ENCODE data around the gene MYRFL. TPM values are rescaled to one million over a fixed set of nuclear protein-coding genes. Genes with fewer than 3 reads are reported as not detected.

The MYRFL gene
- total and polyA plus RNA-seq, 11 donors = 0.13 to 0.96 (median 0.44) TPM; not detected in 2

DNA sequence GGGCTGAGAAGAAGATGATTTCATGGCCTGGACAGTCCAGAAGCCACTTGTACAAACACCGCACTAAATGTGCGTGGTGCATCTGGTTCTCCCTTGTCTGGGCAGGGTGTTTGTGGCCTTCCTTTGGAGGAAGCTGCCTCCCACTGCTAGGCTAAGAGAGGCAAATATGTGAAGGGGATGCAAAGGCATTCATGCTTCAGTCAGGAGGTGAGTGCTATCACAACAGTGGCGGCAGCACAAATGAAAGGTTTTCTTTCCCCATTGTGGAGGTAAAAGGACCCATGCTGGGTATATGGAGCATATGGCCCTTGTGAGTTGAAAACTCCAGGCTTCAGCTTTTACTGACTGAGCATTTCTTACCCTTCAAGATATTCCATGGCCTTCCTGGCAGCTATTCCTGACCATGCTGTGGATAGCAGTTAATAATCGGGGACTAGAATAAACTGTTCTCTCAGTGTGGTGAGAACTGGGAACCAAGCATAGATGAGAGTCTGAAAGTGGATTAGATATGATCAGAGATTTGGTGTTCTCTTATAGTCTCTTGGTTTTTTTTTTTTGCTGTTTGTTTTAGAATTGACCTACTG is 69.9 kb downstream of the MYRFL start:
- Histone ChIP-seq H3K9me3 (no peaks in the 10 kb centered on the region), H3K27ac (no peak overlapping the region), H3K36me3 (no peaks in the 10 kb centered on the region), H3K4me3 (no peak overlapping the region), H3K27me3 (no peaks in the 10 kb centered on the region), H3K4me1 (peaks cover 0 to 8% (median 0%) of the 10 kb centered on the region in 12 donors)
- WGBS, 4 donors = 84 to 95% (median 94%) methylated on average over 4 of the region's 4 CpGs
- intact Hi-C loops (cut with DNase I) = loop anchor here in 4 of 10 donors (5.0 to 10.0 kb wide), 5 partner anchors 350 to 837 kb away; partner anchors contain the start of genes CNOT2 (in 1 of the 4) and KCNMB4 (in 1 of the 4)
- DNase-seq (no peak), ATAC-seq (no peak)
- no peak for TF ChIP-seq POLR2A (IDR thresholded peaks at IDR 0.05)
- TF ChIP-seq, protein P1, sequence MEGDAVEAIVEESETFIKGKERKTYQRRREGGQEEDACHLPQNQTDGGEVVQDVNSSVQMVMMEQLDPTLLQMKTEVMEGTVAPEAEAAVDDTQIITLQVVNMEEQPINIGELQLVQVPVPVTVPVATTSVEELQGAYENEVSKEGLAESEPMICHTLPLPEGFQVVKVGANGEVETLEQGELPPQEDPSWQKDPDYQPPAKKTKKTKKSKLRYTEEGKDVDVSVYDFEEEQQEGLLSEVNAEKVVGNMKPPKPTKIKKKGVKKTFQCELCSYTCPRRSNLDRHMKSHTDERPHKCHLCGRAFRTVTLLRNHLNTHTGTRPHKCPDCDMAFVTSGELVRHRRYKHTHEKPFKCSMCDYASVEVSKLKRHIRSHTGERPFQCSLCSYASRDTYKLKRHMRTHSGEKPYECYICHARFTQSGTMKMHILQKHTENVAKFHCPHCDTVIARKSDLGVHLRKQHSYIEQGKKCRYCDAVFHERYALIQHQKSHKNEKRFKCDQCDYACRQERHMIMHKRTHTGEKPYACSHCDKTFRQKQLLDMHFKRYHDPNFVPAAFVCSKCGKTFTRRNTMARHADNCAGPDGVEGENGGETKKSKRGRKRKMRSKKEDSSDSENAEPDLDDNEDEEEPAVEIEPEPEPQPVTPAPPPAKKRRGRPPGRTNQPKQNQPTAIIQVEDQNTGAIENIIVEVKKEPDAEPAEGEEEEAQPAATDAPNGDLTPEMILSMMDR (IDR thresholded peaks at IDR 0.05) = no peak

DNA sequence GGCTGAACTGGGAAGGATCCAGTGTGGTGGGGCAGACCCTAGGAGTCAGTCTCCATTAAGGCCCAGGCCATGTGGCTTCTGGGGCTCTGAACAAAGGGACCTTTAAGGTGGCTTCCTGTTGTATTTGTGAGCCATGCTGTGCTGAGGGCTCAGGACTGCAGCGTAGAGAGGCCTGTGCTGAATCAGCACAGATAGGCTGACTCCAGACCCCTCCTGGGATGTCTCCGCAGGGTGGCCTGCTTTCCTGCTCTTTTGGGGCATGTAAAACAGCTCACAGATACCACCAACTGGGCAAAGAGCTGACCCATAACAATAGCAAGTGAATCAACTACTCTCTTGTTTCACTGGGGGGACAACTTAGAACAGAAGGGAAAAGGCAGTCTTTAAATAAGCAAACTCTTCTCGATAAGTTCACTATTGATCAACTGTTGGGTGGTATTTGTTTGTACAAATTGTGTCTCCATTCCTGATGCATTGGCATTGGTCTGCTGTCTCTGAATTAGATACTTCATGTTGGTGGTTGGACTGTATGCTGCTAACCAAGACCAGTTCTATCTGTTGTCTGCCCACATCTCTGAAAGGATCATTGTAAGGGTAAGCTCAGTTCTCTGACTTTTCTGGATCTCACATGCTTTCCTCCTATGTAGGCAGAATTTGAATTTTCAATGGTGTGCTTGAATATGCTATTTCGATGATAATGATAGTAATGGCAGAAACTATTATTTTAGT is 71.8 kb downstream of the MYRFL start:
- ATAC-seq = no peak
- Histone ChIP-seq H3K4me3 (no peak overlapping the region), H3K27me3 (no peaks in the 10 kb centered on the region), H3K9me3 (no peaks in the 10 kb centered on the region), H3K4me1 (peaks cover 0 to 16% (median 8%) of the 10 kb centered on the region in 12 donors), H3K36me3 (no peaks in the 10 kb centered on the region), H3K27ac (no peak overlapping the region)
- DNase-seq = no peak
- TF ChIP-seq, protein P1 (IDR thresholded peaks at IDR 0.05) = no peak
- TF ChIP-seq POLR2A (IDR thresholded peaks at IDR 0.05) = no peak
- WGBS, 4 donors = 87 to 95% (median 93%) methylated on average over 4 of the region's 4 CpGs
- intact Hi-C loops (cut with DNase I) = loop anchor here in 4 of 10 donors (5.0 to 10.0 kb wide), 5 partner anchors 348 to 835 kb away; partner anchors contain the start of genes CNOT2 (in 1 of the 4) and KCNMB4 (in 1 of the 4)

DNA sequence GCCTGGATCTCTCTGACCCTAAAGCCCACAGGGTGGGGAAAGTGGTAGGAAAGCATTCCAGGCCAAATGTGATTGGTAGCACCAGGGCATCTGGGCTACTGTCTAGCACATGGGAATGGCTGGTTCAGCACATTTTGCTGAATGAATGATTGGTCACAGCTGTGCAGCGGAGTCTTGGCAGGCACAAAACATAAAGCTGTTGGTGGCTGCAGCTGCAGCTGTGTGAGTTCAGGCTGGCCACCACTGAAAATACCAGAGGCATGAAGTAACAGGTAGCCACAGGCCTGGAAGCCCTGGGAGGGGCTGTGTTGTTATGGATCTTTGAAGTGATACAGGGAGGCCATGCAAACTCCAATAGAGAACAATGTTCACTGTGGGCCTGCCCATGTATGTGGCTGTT is 72.7 kb downstream of the MYRFL start:
- intact Hi-C loops (cut with DNase I) = loop anchor here in 5 of 10 donors (2.0 to 10.0 kb wide), 7 partner anchors 347 to 835 kb away; partner anchors contain the start of genes KCNMB4 (in 2 of the 5) and CNOT2 (in 1 of the 5)
- 76 to 95% (median 90%) methylated on average over 1 of the region's 1 CpG for WGBS, 4 donors
- no peak overlapping the region for H3K4me3 ChIP-seq
- peaks cover 0 to 16% (median 8%) of the 10 kb centered on the region in 12 donors for H3K4me1 ChIP-seq
- peak; percentile 82 to 95 (median 88) for ATAC-seq
- no peak for TF ChIP-seq POLR2A (IDR thresholded peaks at IDR 0.05)
- TF ChIP-seq, protein P1 (IDR thresholded peaks at IDR 0.05) = no peak
- no peaks in the 10 kb centered on the region for H3K36me3 ChIP-seq
- no peaks in the 10 kb centered on the region for H3K9me3 ChIP-seq
- peak in 4 of 5 donors; percentile 42 to 62 (median 50) for DNase-seq
- no peaks in the 10 kb centered on the region for H3K27me3 ChIP-seq
- peak overlapping the region in 2 of 12 donors; percentile 23 to 36 for H3K27ac ChIP-seq

DNA sequence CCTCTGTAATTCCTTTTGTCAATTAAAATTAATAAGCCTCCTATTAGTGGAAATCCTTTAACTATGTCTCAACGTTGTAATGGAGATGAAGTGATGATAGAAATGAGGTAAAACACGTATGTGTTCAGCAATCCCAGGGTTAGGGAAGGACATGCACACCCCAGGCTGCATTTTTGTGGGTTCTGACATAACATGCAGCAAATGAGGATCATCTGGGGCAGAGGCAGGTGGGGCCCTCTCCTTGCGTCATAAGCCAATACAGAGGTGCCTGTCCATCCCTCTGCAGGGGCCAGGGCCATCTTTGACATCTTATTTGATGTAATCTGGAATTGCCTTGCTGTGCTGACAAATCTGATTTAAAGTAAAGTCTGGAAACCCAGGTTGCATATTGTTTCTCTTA is 73.2 kb downstream of the MYRFL start:
- TF ChIP-seq, protein P1 (IDR thresholded peaks at IDR 0.05) = no peak
- TF ChIP-seq POLR2A (IDR thresholded peaks at IDR 0.05) = no peak
- Histone ChIP-seq H3K36me3 (no peaks in the 10 kb centered on the region), H3K4me1 (peaks cover 0 to 16% (median 8%) of the 10 kb centered on the region in 12 donors), H3K27ac (peak overlapping the region in 2 of 12 donors; percentile 23 to 36), H3K9me3 (no peaks in the 10 kb centered on the region), H3K27me3 (no peaks in the 10 kb centered on the region), H3K4me3 (no peak overlapping the region)
- DNase-seq (no peak), ATAC-seq (no peak)
- WGBS, 4 donors = 56 to 80% (median 66%) methylated on average over 3 of the region's 3 CpGs
- intact Hi-C loops (cut with DNase I) = loop anchor here in 5 of 10 donors (2.0 to 10.0 kb wide), 7 partner anchors 347 to 834 kb away; partner anchors contain the start of genes KCNMB4 (in 2 of the 5) and CNOT2 (in 1 of the 5)
